Mesenteric fat pad (tissue), 1 donor: Measurements from ENCODE around the gene PEX1. TPM values are rescaled to one million over a fixed set of nuclear protein-coding genes. Genes with fewer than 3 reads are reported as not detected.
"Not testable (repeated sequence)": the region's sequence is repeated elsewhere in the genome, so short reads cannot be mapped to it uniquely, and the experiment has no call there.

ENCODE experiments used
- DNase-seq: peaks from one replicate; pipeline ENCODE4 v3.0.0-alpha.2; 2020; ENCODE audit warnings: low spot score
- total RNA-seq: library from RNA; stranded (reverse); fragmentation: NEBNext Ultra II Directional; extraction: Animal tissue kit (Norgen Biotek cat#: 25700); gene quantifications from one replicate; pipeline ENCODE4 v1.2.1, GENCODE V29; 2021
- donor health status: DM: yes; HTN: yes; CAD: no.

The PEX1 gene
- total RNA-seq, 1 donor from 2014 or later: 12.5 TPM

DNA sequence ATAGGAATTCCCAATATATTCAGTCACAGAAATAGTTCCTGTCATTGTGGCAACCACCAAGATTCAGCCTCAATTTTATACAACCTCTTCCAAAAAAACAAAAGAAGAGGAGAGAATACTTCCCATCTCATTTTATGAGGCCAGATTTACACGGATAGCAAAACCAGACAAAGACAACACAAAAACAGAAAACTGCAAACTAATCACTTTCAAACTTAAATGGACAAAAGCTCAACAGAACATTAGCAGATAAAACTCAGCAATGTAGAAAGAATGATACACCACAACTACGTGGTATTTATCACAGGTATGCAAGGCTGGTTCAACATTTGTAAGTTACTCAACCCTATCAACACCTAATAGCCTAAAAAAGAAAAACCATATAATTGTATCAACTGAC is 22.0 kb downstream of the PEX1 start:
- no peak for DNase-seq

DNA sequence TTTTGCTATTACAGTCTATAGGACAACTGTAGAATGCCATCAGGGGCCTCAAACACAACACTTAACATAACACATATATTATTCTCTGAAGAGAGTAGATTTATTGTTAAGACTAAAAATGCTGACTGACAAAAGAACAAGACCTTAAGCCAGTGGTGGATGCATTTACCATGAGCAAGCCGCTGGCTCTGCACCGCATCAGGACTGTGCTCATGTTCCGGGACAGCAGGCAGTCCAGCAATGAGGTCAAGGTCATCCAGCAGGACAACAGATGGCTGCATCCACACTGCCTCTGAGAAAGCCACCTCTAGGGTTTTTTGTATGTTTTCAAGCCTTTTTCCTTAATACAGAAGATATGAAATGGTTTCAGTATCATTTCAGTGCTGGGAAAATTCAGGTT is 23.8 kb downstream of the PEX1 start:
- DNase-seq: no peak

DNA sequence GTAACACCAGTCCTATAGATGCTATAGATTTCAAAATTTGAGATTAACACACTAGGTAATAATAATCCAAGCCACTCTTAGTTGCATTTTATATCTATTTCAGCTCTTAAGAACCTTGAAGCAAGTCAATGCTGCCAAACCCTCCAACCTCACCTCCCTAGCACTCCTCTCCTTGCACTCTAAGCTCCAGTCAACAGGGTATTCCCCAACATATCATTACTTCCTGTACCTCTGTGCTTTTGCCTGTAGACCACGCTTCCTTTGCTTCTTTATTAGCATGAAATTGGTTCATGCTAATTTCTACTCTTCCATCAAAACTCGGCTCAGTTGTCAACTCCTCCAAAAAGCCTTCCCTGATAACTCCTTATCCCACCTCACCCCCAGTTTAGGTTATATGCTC is 24.6 kb downstream of the PEX1 start:
- no peak for DNase-seq

DNA sequence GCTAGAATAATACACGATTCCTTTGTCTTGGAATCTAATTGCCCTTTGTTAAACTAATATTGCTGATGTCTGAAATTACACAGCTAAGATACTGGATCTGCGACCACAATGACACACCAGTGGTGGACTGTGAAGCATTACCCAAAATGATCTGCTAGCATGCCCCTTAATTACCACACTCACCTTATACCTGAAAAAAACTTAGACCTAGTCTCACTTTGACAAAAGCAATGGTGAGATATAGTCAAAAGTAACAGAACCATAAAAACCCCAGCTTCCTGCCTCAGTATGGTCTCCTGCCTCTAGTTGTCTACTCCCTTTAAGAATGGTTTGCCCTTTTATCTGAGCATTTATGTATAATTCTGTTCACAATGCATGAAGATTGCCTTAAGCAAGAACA is 29.8 kb downstream of the PEX1 start:
- DNase-seq: no peak

DNA sequence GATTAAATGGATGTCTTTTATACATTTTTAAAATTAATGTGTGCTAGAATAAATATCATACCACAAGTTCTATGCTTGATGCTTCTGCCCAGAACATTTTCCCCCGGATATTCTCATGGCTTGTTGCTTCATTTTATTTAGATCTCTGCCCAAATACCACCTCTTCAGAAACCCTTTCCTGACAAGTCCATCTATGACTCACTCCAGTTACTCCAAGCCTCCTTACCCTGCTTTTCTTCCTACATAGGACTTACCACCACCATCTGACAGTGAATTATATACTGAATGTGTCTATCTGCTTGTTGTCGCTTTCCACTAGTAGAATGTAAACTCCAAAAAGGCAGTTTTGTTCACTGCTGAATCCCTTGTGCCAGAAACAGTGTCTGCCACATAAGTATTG is 31.4 kb downstream of the PEX1 start:
- DNase-seq: no peak

DNA sequence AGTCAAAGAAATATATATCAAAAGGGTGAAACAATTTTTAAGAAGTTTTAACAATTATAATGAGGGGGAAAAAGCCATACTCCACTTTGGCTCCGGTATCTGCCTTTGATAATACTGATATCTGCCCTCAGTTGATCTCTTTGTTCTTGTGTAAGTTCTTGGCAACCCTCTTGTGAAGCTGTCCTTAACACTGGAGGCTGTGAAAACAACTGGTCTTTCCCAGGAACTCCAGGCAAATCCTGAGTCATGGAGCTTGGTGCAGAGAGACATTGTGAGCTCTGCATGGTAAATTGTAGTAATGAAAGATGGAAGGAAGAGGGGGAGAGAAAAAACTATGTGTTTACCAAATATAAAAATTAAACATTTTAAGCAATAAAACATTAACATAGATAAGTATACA is 38.7 kb downstream of the PEX1 start:
- no peak for DNase-seq

DNA sequence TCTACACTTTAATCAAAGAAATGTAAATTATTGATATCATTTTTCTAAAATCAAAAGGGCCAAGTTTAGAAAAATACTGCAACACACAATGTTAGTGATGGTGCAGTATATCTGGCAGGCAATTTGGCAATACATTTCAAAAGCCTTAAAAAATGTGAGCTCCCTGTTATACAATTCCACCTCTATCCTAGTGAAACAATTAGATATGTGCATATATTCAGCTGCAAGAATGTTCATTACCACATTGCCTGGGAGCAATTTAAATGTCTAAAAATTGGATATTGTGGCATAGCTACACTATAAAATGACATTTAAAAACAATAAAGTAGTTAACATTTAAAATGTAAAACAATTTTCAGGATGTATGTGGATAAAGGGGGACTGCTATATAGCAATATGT is 40.5 kb downstream of the PEX1 start:
- DNase-seq: no peak

DNA sequence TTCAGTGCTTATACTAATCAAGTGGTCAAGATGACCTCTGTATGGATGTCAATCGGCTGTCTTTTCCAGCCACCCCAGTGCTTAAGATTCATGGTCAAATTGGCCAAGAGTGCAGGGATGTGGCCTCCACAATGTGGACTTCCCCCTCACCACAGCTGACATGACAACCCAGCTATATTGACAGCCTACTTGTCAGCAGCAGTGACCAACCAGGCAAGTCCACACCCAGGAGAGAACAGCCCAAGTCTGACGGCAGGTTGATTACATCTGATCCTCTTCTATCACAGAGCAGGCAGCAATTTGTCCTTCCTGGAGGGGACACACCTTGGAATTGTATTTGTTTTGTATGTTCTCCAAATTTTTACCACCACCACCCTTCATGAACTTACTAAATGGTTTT is 42.3 kb downstream of the PEX1 start:
- no peak for DNase-seq

DNA sequence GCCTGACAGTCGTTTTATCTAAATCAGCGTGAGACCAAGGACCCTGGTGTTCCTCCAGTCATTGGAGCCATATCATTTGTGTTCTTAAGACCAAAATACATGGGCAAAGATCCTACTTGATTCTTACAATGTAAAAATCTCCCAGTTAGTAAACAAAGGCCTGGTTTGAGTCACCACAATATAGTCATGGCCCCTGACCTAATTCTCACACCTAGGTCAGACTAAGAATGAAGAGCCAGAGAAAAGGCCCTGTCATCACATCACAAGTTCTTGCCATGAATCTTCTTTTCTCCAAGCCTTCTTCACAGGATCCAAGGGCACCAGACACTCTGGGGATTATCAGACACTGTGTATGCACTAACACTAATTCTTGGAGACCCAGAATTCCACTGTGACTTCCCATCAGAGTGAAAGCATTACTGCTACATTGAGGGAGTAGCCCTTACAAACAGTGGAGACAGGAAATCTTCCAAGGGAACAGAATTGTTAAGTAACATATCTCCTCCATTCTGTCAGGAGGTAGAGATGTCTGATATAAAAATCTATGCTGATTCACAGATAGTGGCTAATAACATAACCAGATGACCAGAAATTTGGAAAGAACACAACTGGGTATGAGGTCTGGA is 42.9 kb downstream of the PEX1 start:
- no peak for DNase-seq

DNA sequence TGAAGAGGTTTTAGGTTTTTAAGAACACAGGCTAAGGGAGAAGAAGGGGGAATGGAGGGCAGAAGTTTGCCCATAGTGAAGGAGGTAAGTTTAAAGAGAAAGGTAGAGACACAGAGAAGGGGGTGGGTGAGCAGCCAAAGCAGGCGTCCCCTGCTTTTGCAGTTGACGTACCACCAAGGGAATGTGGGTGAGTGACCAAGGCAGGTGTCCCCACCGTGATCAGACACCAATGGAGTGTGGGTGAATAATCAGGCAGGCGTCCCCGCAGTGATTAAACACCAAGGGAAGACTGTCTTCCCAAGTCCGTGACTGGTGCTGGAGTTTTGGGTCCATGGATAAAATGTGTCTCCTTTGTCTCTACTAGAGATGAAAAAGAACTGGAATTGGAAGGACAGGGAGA is 44.1 kb downstream of the PEX1 start:
- DNase-seq: not testable (repeated sequence)

DNA sequence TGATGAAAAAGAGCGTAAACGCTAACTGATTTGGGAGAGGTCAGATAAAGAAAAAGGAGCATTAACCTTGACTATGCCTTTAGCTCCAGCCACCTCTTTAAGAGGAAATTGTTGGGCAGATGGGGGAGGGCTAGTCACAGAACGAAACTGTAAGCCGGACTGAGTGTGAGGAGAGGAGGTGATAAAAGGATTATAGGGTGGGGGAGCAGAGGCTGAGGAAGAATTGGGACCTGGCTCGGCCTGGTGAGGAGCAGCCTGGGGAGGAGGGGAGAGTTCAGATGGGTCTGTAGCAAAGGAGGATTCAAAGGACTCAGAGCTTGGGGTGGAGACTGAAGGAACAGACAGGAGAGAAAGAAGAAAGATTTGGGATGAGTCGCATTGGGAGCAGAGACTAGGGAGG is 44.7 kb downstream of the PEX1 start:
- DNase-seq: not testable (repeated sequence)

DNA sequence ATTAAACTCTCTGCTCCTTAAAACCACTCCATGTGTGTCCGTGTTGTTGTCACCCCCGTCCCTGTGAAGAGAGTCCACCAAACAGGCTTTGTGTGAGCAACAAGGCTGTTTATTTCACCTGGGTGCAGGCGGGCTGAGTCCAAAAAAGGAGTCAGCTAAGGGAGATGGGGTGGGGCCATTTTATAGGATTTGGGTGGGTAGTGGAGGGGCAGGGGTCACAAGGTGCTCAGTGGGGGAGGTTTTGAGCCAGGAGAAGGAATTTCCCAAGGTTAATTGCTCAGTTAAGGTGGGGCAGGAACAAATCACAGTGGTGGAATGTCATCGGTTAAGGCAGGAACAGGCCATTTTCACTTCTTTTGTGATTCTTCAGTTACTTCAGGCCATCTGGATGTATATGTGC is 49.2 kb downstream of the PEX1 start:
- not testable (repeated sequence) for DNase-seq

DNA sequence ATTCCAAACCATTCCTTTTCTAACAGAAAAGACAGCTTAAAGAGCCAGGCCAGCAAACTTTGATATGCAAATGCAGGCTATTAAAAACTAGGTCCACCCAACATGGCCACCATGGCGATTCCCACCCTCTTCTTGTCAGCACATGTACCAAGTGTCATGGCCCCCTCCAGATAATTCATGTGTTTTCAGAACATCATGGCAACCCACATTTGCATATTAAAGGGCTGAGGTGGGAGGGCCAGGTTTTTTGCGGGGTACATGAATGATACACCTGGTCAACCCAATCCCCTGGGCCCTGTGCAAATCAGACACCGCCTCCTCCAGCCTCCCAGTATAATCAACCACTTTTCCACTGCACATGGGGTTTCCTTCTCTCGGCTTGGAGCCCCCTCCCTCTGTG is 49.6 kb downstream of the PEX1 start:
- no peak for DNase-seq

DNA sequence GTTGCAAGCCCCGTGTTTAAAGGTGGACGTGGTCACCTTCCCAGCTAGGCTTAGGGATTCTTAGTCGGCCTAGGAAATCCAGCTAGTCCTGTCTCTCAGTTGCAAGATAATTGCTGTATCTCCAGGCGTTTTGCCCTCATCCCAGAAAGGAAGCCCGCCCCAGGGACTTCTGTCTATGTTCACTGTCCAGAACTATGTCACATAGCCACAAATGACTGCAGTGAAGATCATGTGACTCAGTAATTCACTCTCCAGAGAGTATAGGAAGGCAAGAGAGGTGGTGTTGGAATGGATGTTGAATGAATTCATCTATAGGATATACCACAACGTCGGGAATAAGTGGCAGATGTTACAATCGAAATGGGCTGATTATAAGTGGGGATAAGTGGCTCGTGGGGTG is 50.2 kb downstream of the PEX1 start:
- no peak for DNase-seq

DNA sequence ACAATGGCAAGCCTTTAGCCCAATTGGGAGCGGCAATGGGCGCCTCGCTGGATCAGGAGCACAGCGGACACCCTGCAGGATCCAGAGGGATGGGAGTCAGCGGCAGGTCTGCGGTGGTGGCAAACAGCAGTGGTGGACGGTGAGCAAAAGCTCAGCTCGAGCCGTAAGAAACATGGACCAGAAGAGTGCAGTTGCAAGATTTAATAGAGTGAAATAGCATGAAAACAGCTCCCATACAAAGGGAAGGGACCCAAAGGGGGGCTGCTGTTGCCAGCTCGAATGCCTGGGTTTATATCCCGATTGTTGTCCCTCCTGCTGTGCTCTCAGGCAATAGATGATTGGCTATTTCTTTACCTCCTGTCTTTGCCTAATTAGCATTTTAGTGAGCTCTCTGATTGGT is 50.6 kb downstream of the PEX1 start, which contains the start of gene ERVW-1:
Gene ERVW-1 (minus strand): TSS at position 266 of the 400 bp plus-strand sequence. CDS start 7,565 bp downstream, outside the sequence.
- not testable (repeated sequence) for DNase-seq

DNA sequence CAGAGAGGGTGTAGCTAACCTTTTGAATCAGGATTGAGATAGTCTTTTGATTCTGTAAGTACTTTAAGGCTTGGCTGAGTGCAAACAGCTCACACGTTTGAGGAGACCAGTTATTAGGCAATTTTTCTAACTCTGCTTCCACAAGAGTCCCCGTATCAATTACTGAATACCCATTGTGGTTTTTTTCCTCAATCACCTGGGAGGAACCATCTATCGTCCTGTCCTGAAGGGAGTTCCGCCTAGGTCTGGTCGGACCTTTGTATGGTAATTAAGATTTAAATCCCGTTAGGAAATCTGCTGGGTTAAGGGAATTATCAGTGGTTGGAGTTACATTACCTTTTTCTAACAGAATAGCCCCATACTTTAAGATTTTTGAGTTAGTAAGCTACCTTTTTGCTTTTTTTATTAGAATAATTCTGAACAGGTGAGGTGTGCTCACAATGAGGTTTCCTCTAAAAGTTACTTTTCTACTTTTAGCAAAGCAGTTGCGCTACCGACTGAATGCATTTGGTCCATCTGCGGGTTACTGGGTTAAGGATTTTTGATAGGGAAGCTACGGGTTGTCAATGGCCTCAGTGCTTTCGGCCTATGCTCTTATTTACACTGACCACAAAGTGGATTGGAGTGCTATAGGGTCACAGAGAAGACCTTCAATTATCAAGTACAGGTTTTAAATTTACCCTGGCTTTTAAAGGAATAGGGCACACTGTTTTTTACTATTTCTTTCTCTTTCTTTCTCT is 52.3 kb downstream of the PEX1 start:
- not testable (repeated sequence) for DNase-seq

DNA sequence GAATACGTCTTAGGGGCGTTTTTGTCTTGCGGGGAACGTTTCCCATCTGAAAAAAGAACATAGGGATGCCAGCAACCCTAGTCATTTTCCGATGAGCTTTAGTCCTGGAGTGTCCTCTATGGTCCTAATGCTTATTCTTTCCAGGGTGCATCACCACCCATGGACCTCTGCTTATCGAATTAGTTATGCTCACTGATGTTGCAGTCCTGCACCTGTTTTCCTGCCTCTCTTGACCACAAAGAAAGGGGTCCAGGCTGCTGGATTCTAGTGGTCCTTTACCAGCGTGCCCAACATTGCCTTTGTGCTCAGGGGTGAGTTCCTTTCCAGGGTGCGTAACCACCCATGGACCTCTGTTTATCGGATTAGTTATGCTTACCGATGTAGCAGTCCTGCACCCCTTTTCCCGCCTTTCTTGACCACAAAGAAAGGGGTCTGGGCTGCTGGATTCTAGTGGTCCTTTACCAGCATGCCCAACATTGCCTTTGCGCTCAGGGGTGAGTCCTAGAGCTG is 53.0 kb downstream of the PEX1 start:
- DNase-seq: not testable (repeated sequence)

DNA sequence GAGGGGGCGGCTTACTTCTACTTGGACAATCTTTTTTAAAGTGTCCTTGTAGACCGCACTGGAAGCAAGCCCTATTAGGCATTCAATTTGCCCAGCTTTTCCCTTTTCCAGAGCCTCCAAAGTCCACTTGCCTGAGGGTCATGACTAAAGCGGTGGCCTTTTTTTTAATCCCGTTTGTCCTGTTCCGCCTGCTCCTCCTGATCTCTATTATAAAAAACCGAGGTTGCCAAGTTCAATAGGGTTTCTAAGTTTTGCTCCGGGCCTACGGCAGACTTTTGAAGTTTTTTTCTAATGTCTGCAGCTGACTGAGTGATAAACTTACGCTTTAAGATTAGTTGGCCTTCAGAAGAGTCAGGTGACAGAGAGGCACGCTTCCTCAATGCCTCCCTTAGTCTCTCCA is 54.3 kb downstream of the PEX1 start:
- DNase-seq: not testable (repeated sequence)

DNA sequence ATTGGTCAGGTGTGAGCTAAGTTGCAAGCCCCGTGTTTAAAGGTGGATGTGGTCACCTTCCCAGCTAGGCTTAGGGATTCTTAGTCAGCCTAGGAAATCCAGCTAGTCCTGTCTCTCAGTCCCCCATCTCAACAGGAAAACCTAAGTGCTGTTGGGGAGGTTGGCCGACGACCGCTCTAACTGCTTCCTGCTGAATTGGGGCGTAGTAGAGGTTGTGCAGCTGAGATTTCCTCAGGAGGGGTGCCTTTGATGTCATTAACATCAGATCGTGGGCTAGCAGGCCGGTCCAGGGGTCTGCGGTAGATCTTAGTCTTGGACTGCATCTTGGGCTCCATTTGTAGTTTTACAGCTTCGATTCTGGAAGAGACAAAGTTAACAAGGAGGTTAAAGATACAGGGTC is 59.7 kb downstream of the PEX1 start:
- DNase-seq: not testable (repeated sequence)

DNA sequence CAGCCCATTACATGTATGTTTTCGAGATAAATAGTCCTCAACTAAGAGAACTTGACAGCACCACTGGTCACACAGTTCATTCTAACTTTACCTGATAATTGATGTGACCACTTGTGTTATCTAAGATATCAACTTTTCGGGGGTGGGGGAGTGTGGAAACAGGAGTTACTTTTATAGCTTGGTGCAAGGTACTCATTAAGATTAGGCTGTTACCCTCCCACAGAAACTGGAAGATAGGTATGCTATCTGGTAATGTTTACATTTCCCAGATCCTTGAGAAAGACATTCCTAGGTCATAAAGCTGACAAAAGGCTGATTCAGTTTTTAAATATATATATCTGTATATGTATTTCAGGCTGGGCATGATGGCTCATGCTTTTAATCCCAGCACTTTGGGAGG is 61.6 kb downstream of the PEX1 start:
- no peak for DNase-seq

DNA sequence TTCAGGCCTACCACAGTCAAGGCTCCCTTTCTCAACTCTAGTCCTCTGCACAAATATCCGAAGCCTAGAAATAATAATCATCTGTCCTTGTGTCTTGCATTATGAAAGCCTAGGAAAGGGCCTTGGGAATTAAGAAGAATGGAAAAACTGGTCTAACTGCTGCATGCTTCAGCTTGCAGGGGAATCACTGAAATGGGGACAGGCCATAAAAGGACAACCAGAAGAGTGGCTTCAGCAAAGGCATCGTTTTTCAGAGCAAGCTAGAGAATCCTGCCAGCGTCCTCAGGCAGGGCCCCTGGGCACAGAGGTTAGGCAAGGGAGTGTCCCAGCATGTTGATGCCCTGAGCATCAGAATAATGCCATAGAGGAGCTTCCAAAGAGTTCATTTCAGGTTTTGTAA is 63.8 kb downstream of the PEX1 start:
- no peak for DNase-seq

DNA sequence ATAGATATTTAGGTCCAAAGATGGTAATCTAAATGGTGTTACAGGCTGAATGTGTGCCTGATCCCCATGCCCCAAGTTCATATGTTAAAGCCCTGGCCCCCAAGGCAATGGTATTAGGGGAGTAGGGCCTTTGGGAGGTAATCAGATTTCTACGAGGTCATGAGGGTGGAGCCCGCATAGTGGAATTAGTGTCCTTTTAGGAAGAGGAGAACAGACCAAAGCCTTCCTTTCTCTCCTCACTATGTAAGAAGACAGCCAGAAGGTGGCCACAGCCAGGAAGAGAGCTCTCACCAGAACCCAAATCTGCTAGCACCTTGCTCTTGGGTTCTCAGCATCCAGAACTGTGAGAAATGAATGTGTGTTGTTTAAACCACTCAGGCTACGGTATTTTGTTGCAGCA is 65.8 kb downstream of the PEX1 start:
- DNase-seq: no peak
